A549 (cell line): ENCODE data around the gene HMG20A.

Experiments used
- CTCF ChIP-seq: fragments of >200 bp; sonication (Bioruptor Twin); formaldehyde crosslinking; IDR thresholded peaks from 3 replicates; pipeline ENCODE4 v1.5.1; 2016
- NFE2L2 ChIP-seq: fragments of 150-350 bp; conservative IDR thresholded peaks from 2 replicates; pipeline ENCODE4 v1.6.1; 2014; ENCODE audit warnings: low read length
- POLR2A ChIP-seq: IDR thresholded peaks from 2 replicates; pipeline ENCODE4 v1.6.1; 2012; ENCODE audit warnings: mild to moderate bottlenecking, low read length

DNA sequence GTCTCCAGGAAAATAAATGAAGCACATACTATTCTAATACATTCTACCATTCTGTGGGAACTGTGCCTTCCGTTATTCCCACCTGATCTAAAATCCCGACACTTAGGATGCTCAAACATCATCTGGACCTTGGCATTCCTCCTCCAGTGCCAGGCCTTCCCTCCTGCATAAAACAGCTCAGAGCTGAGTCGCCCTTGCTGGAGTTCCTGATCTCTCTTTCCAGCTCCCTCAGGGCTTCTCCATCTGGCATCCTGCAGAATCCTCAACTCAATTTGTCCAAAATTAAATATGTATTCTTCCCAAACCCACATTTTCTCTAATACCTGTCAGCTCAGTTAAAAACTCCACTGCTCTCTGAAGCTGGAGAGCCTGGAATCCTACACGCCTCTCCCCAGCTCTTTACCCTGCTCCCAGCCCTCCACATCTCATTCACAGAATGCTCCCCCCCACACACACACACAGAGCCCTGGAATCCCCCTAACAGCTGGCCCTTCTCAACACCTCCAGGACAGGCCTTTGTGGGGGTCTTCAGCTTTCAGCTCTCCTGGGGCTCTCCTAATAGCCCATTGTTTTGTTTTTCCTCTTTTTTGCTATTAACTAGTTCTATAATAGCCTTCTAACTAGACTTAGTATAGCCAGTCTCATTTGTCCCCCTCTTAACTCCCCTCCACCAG lies 78.5 kb downstream of the HMG20A start:
- TF ChIP-seq NFE2L2 (no peak), CTCF (no peak), POLR2A (no peak)
